HG03196 (cell line): ENCODE data around the gene KLF16.
A peak's percentile ranks its signal among the peaks of the same experiment; 100 is the strongest.
"Not testable (repeated sequence)": the region's sequence is repeated elsewhere in the genome, so short reads cannot be mapped to it uniquely, and the experiment has no call there.

Experiments
- ATAC-seq: cut with Tn5 transposase; IDR thresholded peaks from one replicate; pipeline ENCODE4 v1.9.1; 2021; ENCODE audit not compliant: unreplicated experiment

The KLF16 gene

DNA sequence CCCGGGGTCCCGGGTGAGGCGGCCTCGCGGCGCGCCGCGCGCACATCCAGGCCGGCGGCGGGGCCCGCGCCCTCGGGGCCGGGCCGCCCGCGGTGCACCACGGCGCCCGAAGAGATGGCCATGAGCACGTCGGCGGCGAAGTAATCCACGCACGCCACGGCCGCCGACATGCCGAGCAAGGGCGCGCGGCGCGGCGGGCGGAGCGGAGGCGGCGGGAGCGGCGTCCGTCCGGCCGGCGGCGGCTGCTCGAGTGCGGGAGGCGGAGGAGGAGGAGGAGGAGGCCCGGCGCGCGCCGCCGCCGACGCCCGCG is at the start of gene KLF16:
TSS of gene KLF16 (minus strand) at position 252 of the 310 bp plus-strand sequence. CDS start at position 170, 82 bp downstream.
- ATAC-seq = no peak

DNA sequence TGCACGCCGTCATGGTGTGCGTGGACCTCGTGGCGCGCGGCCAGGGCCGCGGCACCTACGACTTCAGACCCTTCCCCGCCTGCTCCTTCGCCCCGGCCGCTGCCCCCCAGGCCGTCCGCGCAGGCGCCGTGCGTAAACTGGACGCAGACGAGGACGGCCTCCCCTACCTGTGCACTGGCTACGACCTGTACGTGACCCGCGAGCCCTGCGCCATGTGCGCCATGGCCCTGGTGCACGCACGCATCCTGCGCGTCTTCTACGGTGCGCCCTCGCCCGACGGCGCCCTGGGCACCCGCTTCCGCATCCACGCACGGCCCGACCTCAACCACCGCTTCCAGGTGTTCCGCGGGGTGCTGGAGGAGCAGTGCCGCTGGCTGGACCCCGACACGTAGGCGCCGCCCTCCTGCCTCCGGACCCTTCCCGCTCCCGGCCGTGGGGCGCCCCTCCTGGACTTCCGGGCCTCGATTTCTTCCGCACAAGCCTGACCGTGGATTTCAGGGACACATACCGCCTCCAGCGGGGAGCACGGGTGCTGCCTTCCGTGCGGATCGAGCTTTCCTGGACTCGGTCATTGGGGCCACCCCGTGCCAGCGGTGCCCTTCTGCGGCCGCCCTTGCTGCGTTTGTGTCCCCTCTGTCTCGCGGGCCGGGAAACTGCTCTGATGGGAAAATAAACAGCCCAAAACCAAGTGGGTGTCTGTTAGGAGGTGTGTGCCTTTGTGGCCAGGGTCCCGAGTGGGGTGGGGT is 49.6 kb upstream of the KLF16 start:
- no peak for ATAC-seq

DNA sequence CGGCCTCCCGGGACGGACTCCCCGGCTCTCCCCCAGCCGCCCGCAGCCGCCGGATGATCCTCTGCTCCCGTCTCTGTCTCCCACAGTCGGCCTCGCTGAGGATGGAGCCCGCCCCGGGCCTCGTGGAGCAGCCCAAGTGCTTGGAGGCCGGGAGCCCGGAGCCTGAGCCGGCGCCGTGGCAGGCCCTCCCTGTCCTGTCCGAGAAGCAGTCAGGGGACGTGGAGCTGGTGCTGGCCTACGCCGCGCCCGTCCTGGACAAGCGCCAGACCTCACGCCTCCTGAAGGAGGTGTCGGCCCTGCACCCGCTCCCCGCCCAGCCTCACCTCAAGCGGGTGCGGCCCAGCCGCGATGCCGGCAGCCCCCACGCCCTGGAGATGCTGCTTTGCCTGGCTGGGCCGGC is 48.6 kb upstream of the KLF16 start:
- no peak for ATAC-seq

DNA sequence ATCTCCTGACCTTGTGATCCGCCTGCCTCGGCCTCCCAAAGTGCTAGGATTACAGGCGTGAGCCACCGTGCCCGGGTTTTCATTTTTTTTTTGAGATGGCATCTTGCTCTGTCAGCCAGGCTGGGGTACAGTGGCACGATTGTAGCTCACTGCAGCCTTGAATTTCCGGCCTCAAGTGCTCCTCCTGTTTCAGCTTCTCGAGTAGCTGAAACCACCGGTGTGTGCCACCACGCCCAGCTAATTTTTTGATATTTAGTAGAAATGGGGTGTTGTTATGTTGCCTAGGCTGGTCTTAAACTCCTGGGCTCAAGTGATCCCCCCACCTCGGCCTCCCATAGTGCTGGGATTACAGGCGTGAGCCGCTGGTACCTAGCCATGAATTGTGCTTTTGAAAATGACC is 47.7 kb upstream of the KLF16 start:
- no peak for ATAC-seq

DNA sequence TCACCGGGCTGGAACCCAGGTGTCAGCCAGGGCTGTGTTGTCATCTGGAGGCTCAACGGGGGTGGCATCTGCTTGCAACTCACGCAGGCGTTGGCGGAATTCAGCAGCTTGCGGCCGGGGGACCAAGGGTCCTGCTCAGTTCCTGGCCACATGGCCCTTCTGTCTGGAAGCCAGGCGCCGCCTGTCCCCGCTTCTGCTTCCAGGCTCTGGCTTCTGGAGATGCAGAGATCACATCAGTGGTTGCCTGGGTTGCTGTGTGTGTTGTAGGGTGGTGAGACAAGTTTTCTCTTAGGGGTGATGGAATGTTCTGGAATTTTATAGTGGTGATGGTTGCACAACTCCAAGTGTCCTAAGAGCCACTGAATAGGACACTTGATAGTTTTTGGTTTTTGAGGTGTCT is 46.8 kb upstream of the KLF16 start:
- no peak for ATAC-seq

DNA sequence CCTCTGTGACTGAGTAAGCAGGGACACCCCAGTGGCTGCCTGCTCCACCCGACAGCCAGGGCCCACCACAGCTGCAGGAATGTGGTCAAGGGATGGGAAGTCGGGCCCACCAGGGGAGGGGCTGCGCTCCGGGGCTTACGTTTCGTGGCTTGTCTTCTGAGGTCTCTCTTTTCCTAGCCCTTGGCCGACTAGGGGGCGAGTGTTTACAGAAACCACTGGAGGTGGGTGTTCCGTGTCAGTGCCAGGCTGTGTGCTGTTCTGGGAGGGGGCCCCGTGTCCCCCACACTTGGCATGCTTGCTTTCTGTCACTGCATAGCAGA is 46.3 kb upstream of the KLF16 start:
- ATAC-seq = no peak

DNA sequence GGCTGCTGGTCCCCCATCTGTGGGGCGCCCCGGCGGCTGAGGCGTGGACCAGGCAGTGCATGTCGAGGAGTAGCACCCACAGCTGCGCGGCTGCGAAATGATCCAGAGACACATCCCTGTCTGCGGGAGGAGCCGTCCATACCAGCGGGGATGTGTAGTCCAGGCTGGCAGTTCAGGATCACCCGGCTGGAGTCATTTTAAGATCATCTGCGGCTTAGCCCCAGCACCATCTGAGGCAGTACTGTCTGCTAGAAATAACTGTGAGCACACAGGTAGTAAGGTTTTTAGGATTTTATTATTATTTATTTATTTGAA is 44.9 kb upstream of the KLF16 start:
- ATAC-seq = no peak

DNA sequence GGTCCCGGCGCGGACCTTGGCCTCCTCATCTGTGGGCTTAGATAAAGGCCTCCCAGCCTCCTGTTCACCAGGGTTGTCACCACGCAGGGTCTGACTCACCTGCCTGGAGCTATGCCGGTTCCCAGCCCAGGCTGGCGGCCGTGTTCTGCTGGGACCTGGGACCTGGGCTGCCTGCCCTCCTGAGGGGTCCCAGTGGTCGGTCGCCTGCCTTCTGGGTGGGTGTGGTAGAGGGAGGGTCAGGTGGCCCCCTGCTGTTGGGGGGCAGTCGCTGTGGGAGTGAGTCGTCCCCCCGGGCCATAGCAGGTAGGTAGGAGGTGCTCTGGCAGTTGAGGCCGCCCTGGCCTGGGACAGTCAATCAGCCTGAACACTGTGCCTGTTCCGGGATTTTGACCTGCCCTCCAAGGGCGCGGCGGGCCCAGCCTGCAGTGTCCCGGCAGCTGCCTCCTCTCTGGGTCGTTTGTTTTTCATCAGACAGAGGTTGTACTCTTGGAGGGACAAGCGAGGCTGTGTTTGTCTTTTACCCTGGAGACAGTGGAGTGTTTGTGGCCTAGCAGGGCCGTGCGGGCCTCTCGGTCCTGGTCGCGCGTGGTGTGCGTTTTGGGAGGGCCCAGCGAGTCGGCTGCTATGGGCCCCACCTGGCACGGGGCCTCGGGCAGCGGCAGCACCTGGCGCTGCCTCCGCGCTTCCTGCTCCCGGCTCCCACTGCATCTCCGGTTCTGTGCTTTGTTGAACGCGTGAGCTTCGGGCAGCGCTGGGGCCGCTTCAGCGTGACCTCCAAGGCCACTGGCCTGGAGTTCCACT is 44.4 kb upstream of the KLF16 start:
- no peak for ATAC-seq

DNA sequence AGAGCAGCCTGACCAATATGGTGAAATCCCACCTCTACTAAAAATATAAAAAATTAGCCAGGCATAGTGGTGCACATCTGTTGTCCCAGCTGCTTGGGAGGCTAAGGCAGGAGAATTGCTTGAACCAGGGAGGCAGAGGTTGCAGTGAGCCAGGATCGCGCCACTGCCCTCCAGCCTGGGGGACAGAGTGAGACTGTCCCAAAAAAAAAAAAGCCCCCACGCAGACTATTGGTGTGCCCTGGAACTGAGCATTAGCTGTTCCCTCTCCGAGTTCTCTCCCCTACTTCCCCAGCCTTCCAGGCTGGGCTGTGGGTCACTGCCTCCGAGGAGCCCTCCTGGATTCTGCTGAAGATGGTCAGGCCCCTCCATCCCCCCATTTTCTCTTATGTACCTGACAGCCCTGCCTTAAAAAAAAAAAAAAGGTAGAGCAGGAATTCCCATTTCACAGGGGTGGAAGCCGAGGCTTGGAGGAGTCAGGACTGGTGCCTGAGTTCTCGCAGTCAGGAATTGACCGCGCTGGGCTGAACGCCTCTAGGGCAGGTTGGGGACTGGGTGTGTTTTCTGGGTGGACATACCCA is 43.7 kb upstream of the KLF16 start:
- ATAC-seq = no peak

DNA sequence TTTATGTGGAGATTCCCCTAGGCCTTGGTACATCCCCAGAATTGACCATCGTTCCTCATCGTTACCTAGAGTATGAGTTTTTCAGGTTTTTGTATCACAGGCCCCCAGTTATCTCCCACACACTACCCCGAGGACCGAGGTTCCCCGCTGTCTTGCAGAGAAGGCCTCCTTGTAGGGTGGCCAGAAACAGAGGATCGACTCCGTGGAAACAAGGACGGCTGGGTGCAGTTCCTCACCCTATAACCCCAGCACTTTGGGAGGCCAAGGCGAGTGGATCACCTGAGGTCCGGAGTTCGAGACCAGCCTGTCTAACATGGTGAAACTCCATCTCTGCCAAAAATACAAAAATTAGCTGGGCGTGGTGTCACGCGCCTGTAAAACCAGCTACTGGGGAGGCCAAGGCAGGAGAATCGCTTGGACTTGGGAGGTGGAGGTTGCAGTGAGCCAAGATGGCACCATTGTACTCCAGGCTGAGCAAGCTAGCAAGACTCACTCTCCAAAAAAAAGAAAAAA is 42.5 kb upstream of the KLF16 start:
- ATAC-seq = no peak

DNA sequence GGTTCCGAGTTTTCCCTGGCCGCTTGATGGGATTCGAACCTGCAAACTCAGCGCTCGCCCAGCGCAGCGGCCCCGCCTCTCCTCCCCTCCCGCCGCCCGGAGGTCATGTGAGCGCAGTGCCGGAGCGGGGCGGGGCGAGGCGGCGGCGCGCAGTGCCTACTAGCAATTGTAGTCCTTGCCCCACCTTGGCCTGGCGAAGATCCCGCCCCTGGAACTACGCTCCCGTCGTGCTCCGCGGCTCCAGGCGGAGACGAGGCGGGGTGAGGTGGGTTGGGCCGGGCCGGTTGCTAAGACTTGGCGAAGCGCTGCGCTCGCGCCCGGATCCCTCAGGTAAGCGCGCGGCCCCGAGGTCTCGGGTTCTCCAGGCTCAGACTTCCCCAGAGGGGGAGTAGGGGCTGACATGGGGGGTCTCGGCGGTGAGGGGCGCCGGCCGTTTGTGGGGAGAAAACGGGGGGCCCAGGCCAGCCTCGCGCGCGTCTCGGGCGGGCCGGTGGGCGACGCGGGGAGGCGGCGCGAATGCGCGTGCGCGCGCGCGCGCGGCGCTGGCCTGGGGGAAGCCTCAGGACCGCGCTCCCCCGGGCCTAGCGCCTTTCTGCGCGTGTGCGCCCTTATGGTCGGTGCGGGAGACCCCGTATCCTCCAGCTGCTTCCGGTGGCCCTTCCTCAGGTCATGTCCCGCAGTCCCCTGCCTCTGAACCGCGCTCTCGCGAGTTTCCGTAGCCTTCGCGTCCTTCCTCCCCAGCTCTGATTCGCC is 41.9 kb upstream of the KLF16 start, which contains the start of the genes ADAT3 and SCAMP4:
TSS of gene ADAT3 (plus strand) at position 290 of the 753 bp plus-strand sequence. CDS start 6,649 bp downstream, outside the sequence.
TSS of gene SCAMP4 (plus strand) at position 290 of the 753 bp plus-strand sequence. CDS start 9,621 bp downstream, outside the sequence.
- ATAC-seq = peak; percentile 80

DNA sequence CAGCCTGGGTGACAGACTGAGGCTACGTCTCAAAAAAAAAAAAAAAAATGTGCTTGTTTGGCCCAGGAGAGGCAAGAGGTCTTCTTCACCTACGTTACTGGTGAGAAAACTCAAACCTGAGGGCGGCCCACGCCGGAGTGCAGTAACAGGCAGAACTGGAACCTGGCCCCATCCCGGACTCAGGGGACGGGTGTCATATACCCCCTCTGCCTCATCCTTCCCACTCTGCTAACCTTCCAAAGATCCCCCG is 41.4 kb upstream of the KLF16 start:
- no peak for ATAC-seq

DNA sequence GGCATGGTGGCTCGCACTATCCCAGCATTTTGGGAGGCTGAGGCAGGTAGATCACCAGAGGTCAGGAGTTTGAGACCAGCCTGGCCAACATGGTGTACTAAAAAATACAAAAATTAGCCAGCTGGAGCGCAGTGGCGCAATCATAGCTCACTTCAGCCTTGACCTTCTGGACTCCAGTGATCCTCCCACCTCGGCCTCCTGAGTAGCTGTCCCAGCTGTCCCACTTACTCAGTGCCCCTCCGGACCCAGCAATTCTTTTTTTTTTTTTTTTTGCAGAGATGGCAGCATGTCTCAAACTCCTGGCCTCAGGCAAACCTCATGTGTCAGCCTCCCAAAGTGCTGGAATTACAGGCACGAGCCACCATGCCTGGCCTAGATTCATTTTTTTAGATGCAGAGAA is 39.5 kb upstream of the KLF16 start:
- ATAC-seq = no peak

DNA sequence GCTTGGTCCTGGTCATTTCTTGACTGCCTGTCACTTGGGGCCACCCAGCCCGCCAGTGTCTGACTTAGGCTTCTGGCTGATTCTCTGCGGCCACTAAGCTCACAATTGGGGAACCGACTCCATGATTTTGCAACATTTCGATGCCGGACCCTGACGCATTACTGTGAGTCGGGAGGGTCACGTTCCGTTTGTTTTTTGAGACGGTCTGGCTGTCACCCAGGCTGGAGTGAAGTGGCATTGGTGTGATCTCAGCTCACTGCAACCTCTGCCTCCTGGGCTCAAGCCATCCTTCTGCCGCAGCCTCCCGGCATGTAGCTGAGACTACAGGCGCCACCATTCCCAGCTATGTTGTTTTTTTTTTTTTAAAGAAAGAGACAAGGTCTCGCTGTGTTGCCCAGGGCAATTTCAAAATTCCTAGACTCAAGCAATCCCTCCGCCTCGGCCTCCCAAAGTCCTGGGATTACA is 38.6 kb upstream of the KLF16 start:
- no peak for ATAC-seq

DNA sequence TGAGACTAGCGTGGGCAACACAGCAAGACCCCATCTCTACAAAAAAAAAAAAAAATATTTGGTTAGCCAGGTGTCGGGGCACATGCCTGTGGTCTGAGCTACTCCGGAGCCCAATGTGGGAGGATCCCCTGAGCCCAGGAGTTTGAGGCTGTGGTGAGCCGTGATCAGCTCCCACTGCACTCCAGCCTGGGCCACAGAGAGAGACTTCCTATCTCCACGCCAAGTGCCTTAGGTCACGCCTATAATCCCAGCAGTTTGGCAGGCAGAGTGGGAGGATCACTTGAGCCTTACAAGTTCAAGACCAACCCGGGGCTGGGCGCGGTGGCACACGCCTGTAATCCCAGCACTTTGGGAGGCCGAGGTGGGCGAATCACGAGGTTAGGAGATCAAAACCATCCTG is 33.1 kb upstream of the KLF16 start:
- no peak for ATAC-seq

DNA sequence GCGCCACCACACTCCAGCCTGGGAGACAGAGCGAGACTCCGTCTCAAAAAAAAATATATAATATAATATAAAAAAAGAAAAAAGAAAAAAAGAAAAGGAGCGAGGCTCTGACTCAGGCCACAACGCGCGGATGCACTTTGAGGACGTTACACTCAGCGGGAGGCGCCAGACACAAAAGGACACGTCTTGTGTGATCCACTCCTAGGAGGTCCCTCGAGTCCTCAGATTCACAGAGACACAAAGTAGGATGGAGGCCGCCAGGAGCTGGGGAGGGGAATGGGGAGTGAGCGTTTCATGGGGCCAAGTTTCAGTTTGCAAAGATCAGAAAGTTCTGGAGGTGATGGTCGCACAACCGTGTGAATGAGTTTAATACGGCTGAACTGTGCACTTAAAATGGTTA is 30.4 kb upstream of the KLF16 start:
- no peak for ATAC-seq

DNA sequence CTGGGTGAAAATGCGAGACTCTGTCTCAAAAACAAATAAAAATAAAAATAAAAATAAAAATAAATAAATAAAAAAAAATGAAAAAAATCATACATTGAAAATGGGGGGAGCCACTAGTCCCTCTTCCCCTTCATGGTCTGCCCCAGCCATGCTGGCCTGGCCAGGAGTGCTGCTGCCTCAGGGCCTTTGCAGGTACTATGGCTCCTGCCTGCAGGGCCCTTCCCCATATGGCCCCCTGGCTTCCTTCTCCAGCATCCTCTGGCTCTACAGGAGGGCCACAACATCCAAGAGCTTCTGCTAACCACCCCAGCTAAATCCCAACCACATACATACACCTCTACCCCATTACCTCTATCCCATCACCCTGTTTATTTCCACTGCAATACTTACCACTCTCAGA is 26.5 kb upstream of the KLF16 start:
- no peak for ATAC-seq

DNA sequence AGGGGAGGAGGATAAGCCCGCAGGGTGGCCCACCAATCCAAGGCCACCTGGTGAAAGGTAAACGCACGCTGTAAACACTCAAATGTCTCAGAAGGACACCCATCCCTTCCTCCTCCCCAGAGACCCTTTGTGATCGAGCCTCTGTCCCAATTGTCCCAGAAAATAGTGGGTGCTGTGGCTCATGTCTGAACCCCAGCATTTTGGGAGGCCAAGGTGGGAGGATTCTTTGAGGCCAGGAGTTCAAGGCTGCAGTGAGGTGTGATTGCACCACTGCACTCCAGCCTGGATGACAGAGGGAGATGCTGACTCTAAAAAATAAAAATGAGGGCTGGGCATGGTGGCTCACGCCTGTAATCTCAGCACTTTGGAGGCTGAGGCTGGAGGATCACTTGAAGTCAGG is 25.0 kb upstream of the KLF16 start:
- no peak for ATAC-seq

DNA sequence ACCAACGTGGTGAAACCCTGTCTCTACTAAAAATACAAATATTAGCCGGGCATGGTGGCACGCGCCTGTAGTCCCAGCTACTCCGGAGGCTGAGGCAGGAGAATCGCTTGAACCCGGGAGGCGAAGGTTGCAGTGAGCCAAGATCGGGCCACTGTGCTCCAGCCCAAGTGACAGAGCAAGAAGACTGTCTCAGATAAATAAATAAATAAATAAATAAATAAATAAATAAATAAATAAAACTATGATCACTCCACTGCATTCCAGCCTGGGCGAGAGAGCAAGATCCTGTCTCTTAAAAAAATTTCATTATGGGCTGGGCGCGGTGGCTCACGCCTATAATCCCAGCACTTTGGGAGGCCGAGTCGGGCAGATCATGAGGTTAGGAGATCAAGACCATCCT is 23.0 kb upstream of the KLF16 start:
- ATAC-seq = not testable (repeated sequence)

DNA sequence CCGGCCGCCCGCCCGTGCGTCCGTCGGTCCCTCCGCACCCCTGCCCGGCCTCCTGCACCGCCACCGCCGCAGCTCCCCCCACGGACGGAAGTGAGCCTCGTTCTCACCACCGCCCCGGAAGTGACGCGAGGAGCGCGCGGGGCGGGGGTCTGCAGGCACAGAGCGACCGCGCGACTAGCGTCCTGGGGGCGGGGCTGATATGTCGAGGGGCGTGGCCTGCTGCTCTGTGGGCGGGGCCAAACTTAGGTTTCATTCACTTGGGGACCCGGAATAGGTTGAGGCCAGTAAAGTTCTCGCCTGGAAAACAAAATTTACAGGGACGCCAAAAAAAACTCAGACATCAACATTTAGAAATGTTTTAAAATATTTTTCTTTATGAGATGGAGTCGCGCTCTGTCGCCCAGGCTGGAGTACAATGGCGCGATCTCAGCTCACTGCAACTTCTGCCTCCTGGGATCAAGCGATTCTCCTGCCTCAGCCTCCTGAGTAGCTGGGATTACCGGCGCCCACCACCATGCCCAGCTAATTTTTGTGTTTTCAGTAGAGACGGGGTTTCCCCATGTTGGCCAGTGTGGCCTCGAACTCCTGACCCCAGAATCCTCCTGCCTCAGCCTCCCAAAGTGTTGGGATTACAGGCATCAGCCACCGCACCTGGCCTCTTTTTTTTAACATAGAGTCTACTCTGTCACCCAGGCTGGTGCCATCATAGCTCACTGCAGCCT is 22.2 kb upstream of the KLF16 start, which contains the start of gene ABHD17A:
TSS of gene ABHD17A (minus strand) at position 99 of the 722 bp plus-strand sequence. CDS start 3,930 bp downstream, outside the sequence.
- peak; percentile 73 for ATAC-seq
